ENCODE data around the gene EXPH5.

The EXPH5 gene

DNA sequence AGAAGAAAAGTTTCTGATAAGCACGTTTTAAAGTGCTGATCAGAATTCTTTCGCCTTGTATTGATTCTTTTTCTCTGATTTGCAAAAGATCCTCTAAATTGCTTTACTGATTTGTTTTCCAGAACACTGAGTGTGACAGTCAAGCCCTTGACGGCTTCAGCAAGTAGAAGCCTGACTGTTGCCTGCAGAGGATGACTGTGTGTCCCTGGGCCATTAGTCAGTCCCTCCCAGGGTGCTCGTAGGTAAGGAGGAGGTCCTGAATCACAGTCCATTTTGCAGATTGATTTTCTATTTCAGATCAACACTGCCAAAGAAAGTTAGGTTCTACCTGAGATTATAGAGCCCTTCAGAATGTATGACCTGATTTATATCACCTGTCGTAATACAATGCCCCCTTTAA, 56.8 kb downstream of the EXPH5 start:
- H3K27ac ChIP-seq, result peak overlapping the region; percentile 33
- H3K9me3 ChIP-seq (ENCODE audit: control insufficient read depth, low read length), result no peaks in the 10 kb centered on the region
- H3K36me3 ChIP-seq (ENCODE audit: control insufficient read depth, insufficient read depth, low read length), result no peaks in the 10 kb centered on the region
- H2AFZ ChIP-seq, result no peak overlapping the region
- H3K4me3 ChIP-seq (ENCODE audit: low read depth, low read length), result peak overlapping the region; percentile 48
- peak overlapping the region; percentile 62 for H3K4me2 ChIP-seq (ENCODE audit: low read length)
- H3K27me3 ChIP-seq (ENCODE audit: control insufficient read depth, insufficient read depth, low read length), result no peaks in the 10 kb centered on the region
- no peak overlapping the region for H3K9ac ChIP-seq
- peaks cover 3% of the 10 kb centered on the region for H3K79me2 ChIP-seq
- no peak for TF ChIP-seq CTCF (IDR thresholded peaks at IDR 0.05)
- peaks cover 16% of the 10 kb centered on the region for H3K4me1 ChIP-seq

DNA sequence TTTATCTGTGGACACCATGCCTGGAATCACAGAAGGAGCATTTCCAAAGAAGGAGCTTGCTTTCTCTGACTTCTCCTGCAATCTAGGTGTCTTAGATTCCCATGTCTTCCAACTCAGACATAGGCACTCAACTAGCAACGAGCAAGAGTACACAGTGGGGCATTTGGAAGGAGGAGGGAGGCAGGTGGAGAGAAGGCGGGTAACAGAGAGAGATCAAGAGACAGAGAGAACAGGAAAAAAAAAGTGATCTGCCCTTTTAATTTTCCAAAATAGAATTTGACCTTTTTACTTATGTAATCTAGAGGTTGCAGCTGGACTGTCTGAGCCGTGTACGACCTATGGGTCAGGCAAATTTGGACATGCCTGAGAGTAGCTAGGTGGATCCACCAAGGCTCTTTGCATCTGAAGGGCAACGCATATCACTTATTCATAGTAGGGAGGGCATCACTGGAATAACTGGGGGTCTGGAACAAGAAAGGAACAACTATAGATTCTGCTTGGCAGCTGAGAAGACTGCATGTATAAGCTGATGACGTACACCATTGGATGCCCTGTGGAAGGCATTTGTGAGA, 58.1 kb downstream of the EXPH5 start:
- Histone ChIP-seq H3K27me3 (ENCODE audit: control insufficient read depth, insufficient read depth, low read length) (no peaks in the 10 kb centered on the region), H3K9ac (no peak overlapping the region), H3K36me3 (ENCODE audit: control insufficient read depth, insufficient read depth, low read length) (no peaks in the 10 kb centered on the region), H3K79me2 (peaks cover 3% of the 10 kb centered on the region), H3K4me3 (ENCODE audit: low read depth, low read length) (no peak overlapping the region), H3K4me2 (ENCODE audit: low read length) (peak overlapping the region; percentile 26), H3K9me3 (ENCODE audit: control insufficient read depth, low read length) (no peaks in the 10 kb centered on the region), H3K4me1 (peaks cover 16% of the 10 kb centered on the region), H2AFZ (no peak overlapping the region), H3K27ac (peak overlapping the region; percentile 65)
- TF ChIP-seq CTCF (IDR thresholded peaks at IDR 0.05), result no peak

GRCh38 chr11:108534274-108534882, 59.2 kb downstream of the EXPH5 start:
- Histone ChIP-seq H2AFZ (no peak overlapping the region), H3K4me3 (ENCODE audit: low read depth, low read length) (no peak overlapping the region), H3K4me1 (peaks cover 16% of the 10 kb centered on the region), H3K27me3 (ENCODE audit: control insufficient read depth, insufficient read depth, low read length) (no peaks in the 10 kb centered on the region), H3K27ac (peak overlapping the region; percentile 65), H3K79me2 (peaks cover 3% of the 10 kb centered on the region), H3K9me3 (ENCODE audit: control insufficient read depth, low read length) (no peaks in the 10 kb centered on the region), H3K4me2 (ENCODE audit: low read length) (no peak overlapping the region), H3K9ac (no peak overlapping the region), H3K36me3 (ENCODE audit: control insufficient read depth, insufficient read depth, low read length) (no peaks in the 10 kb centered on the region)
- TF ChIP-seq CTCF (IDR thresholded peaks at IDR 0.05), result no peak

DNA sequence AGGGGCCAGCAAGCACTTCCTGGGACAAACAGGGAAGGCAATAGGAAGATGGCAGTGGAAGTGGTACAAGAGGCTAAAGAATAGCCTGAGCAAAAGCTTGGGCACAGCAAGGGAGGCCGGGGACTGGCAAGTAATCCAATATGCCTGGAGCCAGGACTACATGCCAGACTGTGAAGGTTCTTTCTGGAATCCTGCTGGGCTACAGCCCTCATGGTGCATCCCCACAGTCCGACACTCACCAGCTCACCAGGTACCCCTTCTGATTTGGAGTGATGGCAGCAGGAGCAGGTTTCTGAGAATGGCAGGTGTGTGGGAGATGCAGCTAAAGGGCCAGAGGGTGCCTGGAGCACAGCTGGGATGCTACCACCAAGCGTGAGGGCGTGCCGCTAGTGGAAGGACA, 63.1 kb downstream of the EXPH5 start:
- Histone ChIP-seq H3K4me1 (peaks cover 9% of the 10 kb centered on the region), H3K4me3 (ENCODE audit: low read depth, low read length) (no peak overlapping the region), H3K36me3 (ENCODE audit: control insufficient read depth, insufficient read depth, low read length) (no peaks in the 10 kb centered on the region), H3K4me2 (ENCODE audit: low read length) (no peak overlapping the region), H3K9ac (no peak overlapping the region), H3K9me3 (ENCODE audit: control insufficient read depth, low read length) (no peaks in the 10 kb centered on the region), H3K79me2 (peaks cover 3% of the 10 kb centered on the region), H3K27ac (no peak overlapping the region), H3K27me3 (ENCODE audit: control insufficient read depth, insufficient read depth, low read length) (no peaks in the 10 kb centered on the region), H2AFZ (no peak overlapping the region)
- TF ChIP-seq CTCF (IDR thresholded peaks at IDR 0.05), result no peak

DNA sequence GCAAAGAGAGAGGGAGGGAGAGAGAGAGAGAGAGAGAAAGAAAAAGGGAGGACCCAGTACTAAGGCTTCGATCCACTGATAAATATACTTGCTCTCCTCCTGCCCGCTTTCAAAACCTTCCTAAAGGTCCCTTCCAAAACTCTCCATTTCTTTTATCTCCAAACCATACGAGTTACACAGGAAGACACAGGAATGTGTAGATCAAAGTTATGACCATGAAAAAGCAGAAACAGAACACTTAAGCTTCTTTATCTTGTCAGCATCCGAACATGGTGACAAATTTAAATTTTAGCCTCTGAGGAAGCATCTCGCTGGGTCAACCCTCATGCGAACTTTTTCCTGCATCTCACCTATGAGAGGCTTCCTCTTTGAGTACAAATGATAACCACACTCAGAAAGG, 66.2 kb downstream of the EXPH5 start:
- Histone ChIP-seq H3K27me3 (ENCODE audit: control insufficient read depth, insufficient read depth, low read length) (no peaks in the 10 kb centered on the region), H3K9me3 (ENCODE audit: control insufficient read depth, low read length) (no peaks in the 10 kb centered on the region), H2AFZ (no peak overlapping the region), H3K27ac (no peak overlapping the region), H3K9ac (no peak overlapping the region), H3K4me1 (no peaks in the 10 kb centered on the region), H3K4me3 (ENCODE audit: low read depth, low read length) (no peak overlapping the region), H3K36me3 (ENCODE audit: control insufficient read depth, insufficient read depth, low read length) (no peaks in the 10 kb centered on the region), H3K4me2 (ENCODE audit: low read length) (no peak overlapping the region), H3K79me2 (no peaks in the 10 kb centered on the region)
- no peak for TF ChIP-seq CTCF (IDR thresholded peaks at IDR 0.05)
